Thyroid gland (tissue), 4 donors: ENCODE data around the gene TMED7. TPM values are rescaled to one million over a fixed set of nuclear protein-coding genes. Genes with fewer than 3 reads are reported as not detected.

ENCODE experiments used
- DNase-seq, 2 donors: peaks; one replicate each; pipeline ENCODE4 v3.0.0-alpha.2; 2019
- H3K27ac ChIP-seq, 3 donors: fragments of 200-600 bp; sonication (generic); 1 replicate in 2 of 3; 2 replicates in 1 of 3; pipeline ENCODE4 v1.5.1; 2016 to 2019; ENCODE audit warnings: mild to moderate bottlenecking in 1 of 3, moderate library complexity in 1 of 3
- H3K27me3 ChIP-seq: fragments of 200-600 bp; sonication (generic); one replicate; pipeline ENCODE4 v1.5.1; 2019
- H3K36me3 ChIP-seq, 2 donors: fragments of 200-600 bp; sonication (generic); one replicate each; pipeline ENCODE4 v1.5.1; 2016 to 2019
- H3K4me1 ChIP-seq, 2 donors: fragments of 200-600 bp; sonication (generic); one replicate each; pipeline ENCODE4 v1.5.1; 2017 to 2019
- H3K4me3 ChIP-seq, 3 donors: fragments of 200-600 bp; sonication (generic); replicated peaks in 1 of 3; 1 replicate in 2 of 3; 2 replicates in 1 of 3; pipeline ENCODE4 v1.5.1; 2016; ENCODE audit warnings: mild to moderate bottlenecking in 1 of 3
- H3K9me3 ChIP-seq: fragments of 200-600 bp; sonication (generic); one replicate; pipeline ENCODE4 v1.5.1; 2017
- CTCF ChIP-seq, 6 experiments: fragments of 200-600 bp in 3 of 6; fragments of 450-650 bp in 3 of 6; sonication (generic) in 3 of 6; IDR thresholded peaks; one replicate each; pipeline ENCODE4 v1.5.1; 2016 to 2019; ENCODE audit warnings: antibody characterized with exemption in 6 of 6, mild to moderate bottlenecking in 2 of 6, inconsistent platforms in 1 of 6, moderate library complexity in 1 of 6
- POLR2A ChIP-seq, 2 donors: fragments of 450-650 bp; IDR thresholded peaks; one replicate each; pipeline ENCODE4 v1.6.1; 2017; ENCODE audit warnings: antibody characterized with exemption in 2 of 2, mild to moderate bottlenecking in 2 of 2, moderate library complexity in 1 of 2
- WGBS, 2 donors: methylation state at CpG; one replicate each; pipeline ENCODE4 v1.1.5; 2017; 5-methylcytosine and 5-hydroxymethylcytosine counted together
- intact Hi-C: fragments of 100-400 bp; cut with DNase I; formaldehyde crosslinking; loops from one replicate; pipeline ENCODE4 v1.15.1; 2023
- total RNA-seq, 4 donors: library from RNA; depleted of rRNA; stranded (reverse); fragments of >200 nt; gene quantifications; one replicate each; pipeline ENCODE4 v1.2.3, GENCODE V29; 2016

TMED7 gene
- total RNA-seq, 4 donors from 2014 or later: 137 to 198 (median 168) TPM

GRCh38 chr5:115629903-115630302 is 4.1 kb upstream of the TMED7 start:
- WGBS, 2 donors: 88 to 95% methylated on average over 1 of the region's 1 CpG
- no peaks in the 10 kb centered on the region for H3K27me3 ChIP-seq
- H3K36me3 ChIP-seq: no peaks in the 10 kb centered on the region
- no peak for TF ChIP-seq CTCF (IDR thresholded peaks at IDR 0.05)
- no peak for DNase-seq
- no peaks in the 10 kb centered on the region for H3K9me3 ChIP-seq
- intact Hi-C loops: no loop called here
- H3K27ac ChIP-seq: no peak overlapping the region
- H3K4me1 ChIP-seq: peaks cover 0 to under 1% of the 10 kb centered on the region in 2 donors
- no peak overlapping the region for H3K4me3 ChIP-seq

GRCh38 chr5:115627295-115627865 is 1.5 kb upstream of the TMED7 start:
- no peaks in the 10 kb centered on the region for H3K36me3 ChIP-seq
- H3K4me1 ChIP-seq: peaks cover 24 to 26% of the 10 kb centered on the region in 2 donors
- no peaks in the 10 kb centered on the region for H3K9me3 ChIP-seq
- no peak overlapping the region for H3K4me3 ChIP-seq
- no peak overlapping the region for H3K27ac ChIP-seq
- DNase-seq: no peak
- H3K27me3 ChIP-seq: no peaks in the 10 kb centered on the region
- WGBS, 2 donors: 77 to 88% methylated on average over 5 of the region's 5 CpGs
- intact Hi-C loops: no loop called here
- TF ChIP-seq CTCF (IDR thresholded peaks at IDR 0.05) (no peak), POLR2A (IDR thresholded peaks at IDR 0.05) (no peak)

GRCh38 chr5:115626445-115626823 is 598 bp upstream of the TMED7 start:
- H3K27me3 ChIP-seq: no peaks in the 10 kb centered on the region
- H3K4me1 ChIP-seq: peaks cover 26 to 27% of the 10 kb centered on the region in 2 donors
- no peak for DNase-seq
- intact Hi-C loops: no loop called here
- no peaks in the 10 kb centered on the region for H3K36me3 ChIP-seq
- WGBS, 2 donors: 1 to 2% methylated on average over 9 of the region's 9 CpGs
- peak overlapping the region; percentile 59 to 88 (median 86) for H3K27ac ChIP-seq
- H3K4me3 ChIP-seq: peak overlapping the region in 2 of 3 donors; percentile 61 to 94
- H3K9me3 ChIP-seq: no peaks in the 10 kb centered on the region
- TF ChIP-seq POLR2A (IDR thresholded peaks at IDR 0.05) (no peak), CTCF (IDR thresholded peaks at IDR 0.05) (no peak)

- peaks cover 1 to 5% of the 10 kb centered on the region in 2 donors for H3K36me3 ChIP-seq
Measured at GRCh38 chr5:115624994-115625393, 842 bp downstream of the TMED7 start.

More at GRCh38 chr5:115624994-115625393, 842 bp downstream of the TMED7 start:
- Histone ChIP-seq H3K4me3 (peak overlapping the region; percentile 90 to 94 (median 92)), H3K9me3 (no peaks in the 10 kb centered on the region), H3K27ac (peak overlapping the region in 2 of 3 donors; percentile 88 to 96), H3K4me1 (peaks cover 26 to 27% of the 10 kb centered on the region in 2 donors), H3K27me3 (no peaks in the 10 kb centered on the region)
- WGBS, 2 donors: 33 to 34% methylated on average over 3 of the region's 3 CpGs
- intact Hi-C loops: no loop called here
- TF ChIP-seq CTCF (IDR thresholded peaks at IDR 0.05): no peak
- TF ChIP-seq POLR2A (IDR thresholded peaks at IDR 0.05): no peak
- DNase-seq: no peak
